Ovary (tissue), 3 donors: ENCODE measurements around the gene NDUFAB1.

Source experiments
- EP300 ChIP-seq: sonication (generic); formaldehyde crosslinking; IDR thresholded peaks from one replicate; pipeline ENCODE4 v1.6.1; 2017; ENCODE audit warnings: antibody characterized with exemption
- POLR2A ChIP-seq: fragments of 450-650 bp; IDR thresholded peaks from one replicate; pipeline ENCODE4 v1.6.1; 2017; ENCODE audit warnings: antibody characterized with exemption, mild to moderate bottlenecking, moderate library complexity
- TF ChIP-seq, protein P1 (sequence below), 3 donors: fragments of 450-650 bp in 2 of 3; fragments of 200-600 bp in 1 of 3; IDR thresholded peaks; one replicate each; pipeline versions ENCODE4 v1.5.1 to v1.8.0; 2016 to 2022; ENCODE audit warnings: antibody characterized with exemption in 3 of 3, mild to moderate bottlenecking in 1 of 3
- donor health status: DM: no; HTN: no; CAD: no.

DNA sequence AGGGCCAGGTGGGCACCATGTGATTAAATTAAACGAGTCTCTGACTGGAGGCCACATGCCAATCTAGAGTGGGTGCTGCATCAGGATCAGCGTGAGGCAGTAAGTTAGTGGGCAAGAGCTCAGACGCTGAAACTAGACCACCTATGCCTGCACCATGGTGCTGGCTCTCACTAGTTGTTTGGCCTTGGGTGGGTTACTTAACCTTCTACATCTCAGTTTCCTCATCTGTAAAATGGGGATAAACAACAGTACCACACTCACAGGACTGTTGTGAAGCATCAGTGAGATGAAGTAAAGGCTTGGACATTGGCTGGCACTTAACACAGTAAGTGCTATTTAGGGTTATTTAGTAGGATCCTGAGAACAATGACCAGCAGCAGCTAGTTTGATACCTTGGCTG is 5.9 kb downstream of the NDUFAB1 start:
- no peak for TF ChIP-seq POLR2A
- TF ChIP-seq, protein P1, sequence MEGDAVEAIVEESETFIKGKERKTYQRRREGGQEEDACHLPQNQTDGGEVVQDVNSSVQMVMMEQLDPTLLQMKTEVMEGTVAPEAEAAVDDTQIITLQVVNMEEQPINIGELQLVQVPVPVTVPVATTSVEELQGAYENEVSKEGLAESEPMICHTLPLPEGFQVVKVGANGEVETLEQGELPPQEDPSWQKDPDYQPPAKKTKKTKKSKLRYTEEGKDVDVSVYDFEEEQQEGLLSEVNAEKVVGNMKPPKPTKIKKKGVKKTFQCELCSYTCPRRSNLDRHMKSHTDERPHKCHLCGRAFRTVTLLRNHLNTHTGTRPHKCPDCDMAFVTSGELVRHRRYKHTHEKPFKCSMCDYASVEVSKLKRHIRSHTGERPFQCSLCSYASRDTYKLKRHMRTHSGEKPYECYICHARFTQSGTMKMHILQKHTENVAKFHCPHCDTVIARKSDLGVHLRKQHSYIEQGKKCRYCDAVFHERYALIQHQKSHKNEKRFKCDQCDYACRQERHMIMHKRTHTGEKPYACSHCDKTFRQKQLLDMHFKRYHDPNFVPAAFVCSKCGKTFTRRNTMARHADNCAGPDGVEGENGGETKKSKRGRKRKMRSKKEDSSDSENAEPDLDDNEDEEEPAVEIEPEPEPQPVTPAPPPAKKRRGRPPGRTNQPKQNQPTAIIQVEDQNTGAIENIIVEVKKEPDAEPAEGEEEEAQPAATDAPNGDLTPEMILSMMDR (IDR thresholded peaks at IDR 0.05) = no peak
- TF ChIP-seq EP300 = no peak
